ENCODE results near the gene ANKRD17.

- TF ChIP-seq POLR2A (IDR thresholded peaks at IDR 0.05) (no peak), CTCF (IDR thresholded peaks at IDR 0.05) (no peak), POLR2AphosphoS5 (IDR thresholded peaks at IDR 0.05; ENCODE audit: insufficient read depth in 1 of 2, low read depth in 1 of 2) (no peak)
Measured at GRCh38 chr4:73103799-73104503, 154.6 kb downstream of the ANKRD17 start.

Data from vagina (tissue), 2 donors.